Astrocyte (in vitro differentiated cells and primary cell): ENCODE measurements around the gene HOOK1. TPM values are rescaled to one million over a fixed set of nuclear protein-coding genes. Genes with fewer than 3 reads are reported as not detected.

Experiments
- DNase-seq: peaks from one replicate; pipeline ENCODE4 v3.0.0-alpha.2; 2010; ENCODE audit warnings: low read depth
- FAIRE-seq: peaks from 2 replicates; lab custom pipeline; 2011; peaks lifted over from hg19 to GRCh38; lab: Jason Lieb, UNC
- H2AFZ ChIP-seq: 2 replicates; pipeline ENCODE4 v1.6.0; 2012; ENCODE audit warnings: low read depth, low read length, inconsistent platforms
- H3K27ac ChIP-seq: 2 replicates; pipeline ENCODE4 v1.5.1; 2011; ENCODE audit warnings: low read depth, low read length, inconsistent platforms
- H3K27me3 ChIP-seq: 2 replicates; pipeline ENCODE4 v1.6.0; 2011; ENCODE audit warnings: low read length, inconsistent platforms; ENCODE audit not compliant: insufficient read depth
- H3K36me3 ChIP-seq: 2 replicates; pipeline ENCODE4 v1.5.1; 2011; ENCODE audit warnings: low read length, inconsistent platforms; ENCODE audit not compliant: insufficient read depth
- H3K4me1 ChIP-seq: 2 replicates; pipeline ENCODE4 v1.5.1; 2011; ENCODE audit warnings: low read length, inconsistent platforms; ENCODE audit not compliant: insufficient read depth
- H3K4me2 ChIP-seq: 2 replicates; pipeline ENCODE4 v1.6.0; 2012; ENCODE audit warnings: low read length, inconsistent platforms
- H3K4me3 ChIP-seq: 2 replicates; pipeline ENCODE4 v1.5.1; 2011; ENCODE audit warnings: low read depth, mild to moderate bottlenecking, low read length, inconsistent platforms; ENCODE audit not compliant: insufficient read depth
- H3K79me2 ChIP-seq: 2 replicates; pipeline ENCODE4 v1.6.0; 2012; ENCODE audit warnings: mild to moderate bottlenecking, low read length, inconsistent platforms; ENCODE audit not compliant: insufficient read depth
- H3K9ac ChIP-seq: 2 replicates; pipeline ENCODE4 v1.6.0; 2012; ENCODE audit warnings: mild to moderate bottlenecking, low read length, inconsistent platforms
- H3K9me3 ChIP-seq: 2 replicates; pipeline ENCODE4 v1.5.1; 2012; ENCODE audit warnings: low read depth, mild to moderate bottlenecking, low read length, inconsistent platforms; ENCODE audit not compliant: insufficient read depth
- H4K20me1 ChIP-seq: 2 replicates; pipeline ENCODE4 v1.6.0; 2012; ENCODE audit warnings: low read length, inconsistent platforms; ENCODE audit not compliant: insufficient read depth
- H3K27ac Mint-ChIP-seq: one replicate; pipeline ENCODE4 v1.8.0; 2021; ENCODE audit warnings: mild to moderate bottlenecking, mixed read lengths; ENCODE audit not compliant: unreplicated experiment
- H3K27me3 Mint-ChIP-seq: one replicate; pipeline ENCODE4 v1.8.0; 2021; ENCODE audit warnings: low read depth, mixed read lengths; ENCODE audit not compliant: unreplicated experiment
- H3K36me3 Mint-ChIP-seq: one replicate; pipeline ENCODE4 v1.8.0; 2021; ENCODE audit warnings: low read depth, mixed read lengths; ENCODE audit not compliant: unreplicated experiment
- H3K4me1 Mint-ChIP-seq: one replicate; pipeline ENCODE4 v1.8.0; 2021; ENCODE audit warnings: low read depth, mixed read lengths; ENCODE audit not compliant: unreplicated experiment
- H3K4me3 Mint-ChIP-seq: one replicate; pipeline ENCODE4 v1.8.0; 2021; ENCODE audit warnings: mild to moderate bottlenecking, moderate library complexity, mixed read lengths; ENCODE audit not compliant: unreplicated experiment
- H3K9me3 Mint-ChIP-seq: one replicate; pipeline ENCODE4 v1.8.0; 2021; ENCODE audit warnings: mild to moderate bottlenecking, mixed read lengths; ENCODE audit not compliant: unreplicated experiment
- CTCF ChIP-seq: IDR thresholded peaks from 2 replicates; pipeline ENCODE4 v1.5.1; 2011; ENCODE audit warnings: low read depth, mild to moderate bottlenecking, inconsistent platforms, low read length, moderate library complexity; ENCODE audit not compliant: insufficient read depth
- EZH2 ChIP-seq: IDR thresholded peaks from 2 replicates; pipeline ENCODE4 v1.6.1; 2012; ENCODE audit warnings: mild to moderate bottlenecking, low read length, inconsistent platforms; ENCODE audit not compliant: insufficient read depth
- total RNA-seq: library from RNA; stranded (reverse); gene quantifications from 2 replicates; pipeline ENCODE4 v1.2.1, GENCODE V29; 2021

The HOOK1 gene
- total RNA-seq, 1 donor from 2014 or later = 1.8 TPM

DNA sequence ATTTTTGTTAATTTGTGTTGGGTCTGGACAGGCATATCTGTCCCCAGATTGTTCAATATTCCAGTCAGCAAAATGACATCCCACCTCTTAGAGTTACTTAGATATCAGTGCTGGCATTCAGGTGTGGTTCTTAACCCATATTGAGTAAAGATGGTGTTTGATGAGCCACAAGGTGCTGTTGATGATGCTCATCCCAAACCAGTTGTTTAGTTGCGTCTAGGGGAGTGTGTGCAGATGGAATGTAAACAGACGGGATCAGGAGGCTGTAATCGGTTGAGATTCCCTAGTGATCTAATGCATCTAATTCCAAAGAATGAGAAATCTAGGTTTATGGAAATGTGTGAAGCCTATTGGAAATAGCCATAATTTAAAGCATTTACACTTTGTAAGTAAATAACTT is 1.1 kb downstream of the HOOK1 start:
- Mint-ChIP-seq H3K27me3 (no peaks in the 10 kb centered on the region), H3K4me3 (no peak overlapping the region), H3K27ac (no peak overlapping the region), H3K36me3 (no peaks in the 10 kb centered on the region), H3K9me3 (no peaks in the 10 kb centered on the region), H3K4me1 (no peaks in the 10 kb centered on the region)
- FAIRE-seq (no peak), DNase-seq (no peak)
- H3K4me3 ChIP-seq = no peak overlapping the region
- no peak overlapping the region for H3K9ac ChIP-seq
- H3K4me1 ChIP-seq = no peaks in the 10 kb centered on the region
- H3K79me2 ChIP-seq = no peaks in the 10 kb centered on the region
- no peak for TF ChIP-seq CTCF
- TF ChIP-seq EZH2 = no peak
- H3K4me2 ChIP-seq = no peak overlapping the region
- H3K9me3 ChIP-seq = no peaks in the 10 kb centered on the region
- H3K27me3 ChIP-seq = peaks cover 28% of the 10 kb centered on the region
- no peak overlapping the region for H2AFZ ChIP-seq
- no peaks in the 10 kb centered on the region for H3K36me3 ChIP-seq
- no peaks in the 10 kb centered on the region for H4K20me1 ChIP-seq
- no peak overlapping the region for H3K27ac ChIP-seq

- peaks cover 28% of the 10 kb centered on the region for H3K27me3 ChIP-seq
- no peak overlapping the region for H3K4me3 ChIP-seq
- no peak overlapping the region for H3K27ac ChIP-seq
- H3K9me3 ChIP-seq = no peaks in the 10 kb centered on the region
- FAIRE-seq (no peak), DNase-seq (no peak)
- no peaks in the 10 kb centered on the region for H3K79me2 ChIP-seq
- no peaks in the 10 kb centered on the region for H4K20me1 ChIP-seq
- H3K4me3 Mint-ChIP-seq = no peak overlapping the region
- H3K36me3 Mint-ChIP-seq = no peaks in the 10 kb centered on the region
- no peak overlapping the region for H3K27ac Mint-ChIP-seq
- no peak overlapping the region for H3K4me2 ChIP-seq
- H2AFZ ChIP-seq = no peak overlapping the region
- no peak for TF ChIP-seq EZH2
- no peak for TF ChIP-seq CTCF
- no peaks in the 10 kb centered on the region for H3K36me3 ChIP-seq
- H3K4me1 ChIP-seq = no peaks in the 10 kb centered on the region
- no peaks in the 10 kb centered on the region for H3K27me3 Mint-ChIP-seq
- H3K9ac ChIP-seq = no peak overlapping the region
- no peaks in the 10 kb centered on the region for H3K9me3 Mint-ChIP-seq
- H3K4me1 Mint-ChIP-seq = no peaks in the 10 kb centered on the region
Measured at GRCh38 chr1:59816318-59816878, 1.6 kb downstream of the HOOK1 start.

- no peak overlapping the region for H3K9ac ChIP-seq
- TF ChIP-seq CTCF (no peak), EZH2 (no peak)
- no peak overlapping the region for H2AFZ ChIP-seq
- no peak overlapping the region for H3K4me2 ChIP-seq
- no peaks in the 10 kb centered on the region for H3K79me2 ChIP-seq
- Mint-ChIP-seq H3K4me3 (no peak overlapping the region), H3K36me3 (no peaks in the 10 kb centered on the region), H3K4me1 (no peaks in the 10 kb centered on the region), H3K27ac (no peak overlapping the region), H3K27me3 (no peaks in the 10 kb centered on the region), H3K9me3 (no peaks in the 10 kb centered on the region)
- H3K4me3 ChIP-seq = no peak overlapping the region
- H3K9me3 ChIP-seq = no peaks in the 10 kb centered on the region
- no peak overlapping the region for H3K27ac ChIP-seq
- no peaks in the 10 kb centered on the region for H3K36me3 ChIP-seq
- no peak for FAIRE-seq
- peaks cover 25% of the 10 kb centered on the region for H3K27me3 ChIP-seq
- H4K20me1 ChIP-seq = no peaks in the 10 kb centered on the region
- no peak for DNase-seq
- no peaks in the 10 kb centered on the region for H3K4me1 ChIP-seq
Measured at GRCh38 chr1:59819566-59820438, 5.1 kb downstream of the HOOK1 start.
